ENCODE data around the gene HARS1. TPM values are rescaled to one million over a fixed set of nuclear protein-coding genes. Genes with fewer than 3 reads are reported as not detected.
"Not testable (repeated sequence)": the region's sequence is repeated elsewhere in the genome, so short reads cannot be mapped to it uniquely, and the experiment has no call there.

Gene HARS1
- total RNA-seq, 5 donors from 2014 or later (not counting 1 experiment from before 2014, with no cell fraction given), result 55.8 to 71.1 (median 70.0) TPM

GRCh38 chr5:140673187-140673976 lies 17.8 kb downstream of the HARS1 start, which contains the start of gene DND1:
DND1 (minus strand) TSS chr5:140673576; CDS start chr5:140673542, 34 bp downstream.
- Histone ChIP-seq H3K9me3 (no peaks in the 10 kb centered on the region), H3K4me1 (ENCODE audit: control insufficient read depth in 1 of 2, extremely low read depth in 1 of 2, insufficient read depth in 2 of 2, low read length in 2 of 2) (no peaks in the 10 kb centered on the region), H3K36me3 (ENCODE audit: control insufficient read depth in 2 of 2, extremely low read depth in 1 of 2, insufficient read depth in 1 of 2, low read length in 1 of 2) (peaks cover 14 to 86% of the 10 kb centered on the region in 2 donors), H3K4me3 (ENCODE audit: control insufficient read depth in 1 of 2, extremely low read depth in 1 of 2, low read length in 1 of 2) (no peak within 1 kb of the TSS), H3K27ac (ENCODE audit: low read length) (no peak within 1 kb of the TSS), H3K27me3 (replicated peaks in 1 of 2; ENCODE audit: control insufficient read depth in 2 of 2, extremely low read depth in 1 of 2, insufficient read depth in 2 of 2, low read length in 1 of 2) (no peaks in the 10 kb centered on the region)
- H3K27me3 Mint-ChIP-seq, result no peaks in the 10 kb centered on the region
- H3K4me1 Mint-ChIP-seq, result no peaks in the 10 kb centered on the region
- no peak within 1 kb of the TSS for H3K4me3 Mint-ChIP-seq
- H3K9me3 Mint-ChIP-seq, result no peaks in the 10 kb centered on the region
- POLR2A ChIA-PET, result no interaction called here
- H3K36me3 Mint-ChIP-seq, result peaks cover 62% of the 10 kb centered on the region
- H3K27ac Mint-ChIP-seq, result peak within 1 kb of the TSS in 1 of 2 donors; percentile 0
- WGBS (ENCODE audit: insufficient coverage), result 96% methylated on average over 27 of the region's 45 CpGs
- ATAC-seq (replicated peaks in 1 of 4) (peak in 1 of 4 experiments; percentile 23), DNase-seq (no peak)
- CTCF ChIA-PET, result no interaction called here

DNA sequence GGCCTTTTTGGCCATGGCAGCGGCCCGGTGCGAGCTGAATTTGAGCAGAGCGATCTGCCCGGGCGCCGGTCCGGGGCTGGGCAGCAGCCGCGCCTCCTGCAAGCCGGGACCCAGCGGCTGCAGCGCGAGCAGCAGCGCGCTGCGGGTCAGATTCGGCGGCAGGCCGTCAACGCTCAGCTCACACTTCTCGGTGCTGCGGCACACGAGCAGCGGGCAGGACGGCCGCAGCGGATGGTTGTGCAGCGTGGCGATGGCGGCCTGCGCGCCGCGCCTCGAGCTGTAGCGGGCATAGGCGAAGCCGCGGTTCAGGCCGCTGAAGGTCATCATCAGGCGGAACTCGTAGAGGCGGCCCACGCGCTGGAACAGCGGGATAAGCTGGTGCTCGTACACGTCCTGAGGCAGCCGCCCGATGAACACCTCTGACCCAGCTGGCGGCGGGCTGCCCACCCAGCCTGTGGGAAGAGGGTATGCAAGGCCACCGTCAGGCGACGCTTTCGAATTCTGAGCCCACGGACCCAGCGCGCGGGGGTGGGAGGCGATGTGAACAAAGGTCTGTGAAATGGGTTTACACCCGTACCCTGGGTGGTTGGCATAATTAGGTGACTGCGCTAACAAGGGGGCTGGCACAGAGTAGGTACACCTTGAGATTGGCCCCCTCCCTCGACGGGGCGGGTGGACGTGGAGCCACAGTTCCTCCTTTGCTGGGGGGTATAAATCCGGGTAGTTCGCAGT lies 18.5 kb downstream of the HARS1 start:
- no peak overlapping the region for H3K27ac ChIP-seq (ENCODE audit: low read length)
- ATAC-seq (replicated peaks in 1 of 4), result peak in 1 of 4 experiments; percentile 67
- H3K36me3 Mint-ChIP-seq, result peaks cover 62% of the 10 kb centered on the region
- POLR2A ChIA-PET, result interaction anchor here in 1 of 2 donors (0.8 kb wide), 1 partner anchor 8 kb away, joined by 4 read pairs; no protein-coding TSS in a partner anchor
- H3K4me3 ChIP-seq (ENCODE audit: control insufficient read depth in 1 of 2, extremely low read depth in 1 of 2, low read length in 1 of 2), result no peak overlapping the region
- CTCF ChIA-PET, result no interaction called here
- H3K27me3 ChIP-seq (replicated peaks in 1 of 2; ENCODE audit: control insufficient read depth in 2 of 2, extremely low read depth in 1 of 2, insufficient read depth in 2 of 2, low read length in 1 of 2), result no peaks in the 10 kb centered on the region
- DNase-seq, result peak in 2 of 35 experiments; percentile 14 to 16
- H3K4me3 Mint-ChIP-seq, result no peak overlapping the region
- H3K27ac Mint-ChIP-seq, result no peak overlapping the region
- H3K9me3 ChIP-seq, result no peaks in the 10 kb centered on the region
- WGBS (ENCODE audit: insufficient coverage), result 97% methylated on average over 62 of the region's 70 CpGs
- H3K4me1 ChIP-seq (ENCODE audit: control insufficient read depth in 1 of 2, extremely low read depth in 1 of 2, insufficient read depth in 2 of 2, low read length in 2 of 2), result no peaks in the 10 kb centered on the region
- peaks cover 6 to 7% (median 7%) of the 10 kb centered on the region in 3 donors for H3K4me1 Mint-ChIP-seq
- no peaks in the 10 kb centered on the region for H3K9me3 Mint-ChIP-seq
- peaks cover 14 to 87% of the 10 kb centered on the region in 2 donors for H3K36me3 ChIP-seq (ENCODE audit: control insufficient read depth in 2 of 2, extremely low read depth in 1 of 2, insufficient read depth in 1 of 2, low read length in 1 of 2)
- no peaks in the 10 kb centered on the region for H3K27me3 Mint-ChIP-seq

- no peak for ATAC-seq (replicated peaks in 1 of 4)
- no peak overlapping the region for H3K4me3 ChIP-seq (ENCODE audit: control insufficient read depth in 1 of 2, extremely low read depth in 1 of 2, low read length in 1 of 2)
- Mint-ChIP-seq H3K4me1 (peaks cover 16 to 17% (median 17%) of the 10 kb centered on the region in 3 donors), H3K4me3 (no peak overlapping the region), H3K36me3 (peaks cover 59% of the 10 kb centered on the region), H3K27me3 (no peaks in the 10 kb centered on the region), H3K27ac (no peak overlapping the region), H3K9me3 (no peaks in the 10 kb centered on the region)
- no peaks in the 10 kb centered on the region for H3K27me3 ChIP-seq (replicated peaks in 1 of 2; ENCODE audit: control insufficient read depth in 2 of 2, extremely low read depth in 1 of 2, insufficient read depth in 2 of 2, low read length in 1 of 2)
- peaks cover 0 to 2% of the 10 kb centered on the region in 2 experiments for H3K4me1 ChIP-seq (ENCODE audit: control insufficient read depth in 1 of 2, extremely low read depth in 1 of 2, insufficient read depth in 2 of 2, low read length in 2 of 2)
- H3K9me3 ChIP-seq, result no peaks in the 10 kb centered on the region
- ChIA-PET CTCF (no interaction called here), POLR2A (interaction anchor here in 1 of 2 donors (0.8 kb wide), 1 partner anchor 9 kb away, joined by 4 read pairs; no protein-coding TSS in a partner anchor)
- 92% methylated on average over 2 of the region's 7 CpGs for WGBS (ENCODE audit: insufficient coverage)
- H3K27ac ChIP-seq (ENCODE audit: low read length), result no peak overlapping the region
- peaks cover 14 to 84% of the 10 kb centered on the region in 2 donors for H3K36me3 ChIP-seq (ENCODE audit: control insufficient read depth in 2 of 2, extremely low read depth in 1 of 2, insufficient read depth in 1 of 2, low read length in 1 of 2)
- DNase-seq, result no peak
These were observed 19.6 kb downstream of the HARS1 start for GRCh38 chr5:140671472-140672125.

DNA sequence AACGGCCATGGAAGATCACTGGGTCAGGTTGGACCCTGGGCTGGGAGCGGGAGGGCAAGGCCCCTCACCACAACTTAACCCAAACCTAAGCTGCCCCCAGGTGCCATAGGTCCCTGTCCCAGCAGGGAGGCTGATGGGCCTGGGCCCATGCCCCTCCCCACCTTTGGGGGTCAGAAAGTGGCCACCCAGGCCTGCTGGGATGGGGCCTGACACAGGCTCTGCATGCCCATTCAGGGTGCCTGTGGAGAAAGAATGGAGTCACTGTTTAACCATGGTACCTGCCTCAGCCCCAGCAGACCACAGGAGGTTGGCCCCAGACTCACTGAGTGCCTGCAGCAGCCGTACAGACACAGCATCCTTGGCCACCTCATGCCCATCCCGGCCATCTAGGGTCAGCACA lies 20.1 kb downstream of the HARS1 start:
- peaks cover 54% of the 10 kb centered on the region for H3K36me3 Mint-ChIP-seq
- ATAC-seq (replicated peaks in 1 of 4); H3K4me3 ChIP-seq (ENCODE audit: control insufficient read depth in 1 of 2, extremely low read depth in 1 of 2, low read length in 1 of 2); H3K9me3 ChIP-seq; DNase-seq; CTCF ChIA-PET; H3K27me3 Mint-ChIP-seq; H3K27ac ChIP-seq (ENCODE audit: low read length); H3K27ac Mint-ChIP-seq; H3K4me3 Mint-ChIP-seq; H3K9me3 Mint-ChIP-seq; H3K4me1 ChIP-seq (ENCODE audit: control insufficient read depth in 1 of 2, extremely low read depth in 1 of 2, insufficient read depth in 2 of 2, low read length in 2 of 2); H3K27me3 ChIP-seq (replicated peaks in 1 of 2; ENCODE audit: control insufficient read depth in 2 of 2, extremely low read depth in 1 of 2, insufficient read depth in 2 of 2, low read length in 1 of 2): not testable (repeated sequence)
- POLR2A ChIA-PET, result interaction anchor here in 1 of 2 donors (0.5 kb wide), 1 partner anchor 8 kb away, joined by 3 read pairs; no protein-coding TSS in a partner anchor
- peaks cover 21 to 22% (median 21%) of the 10 kb centered on the region in 3 donors for H3K4me1 Mint-ChIP-seq
- WGBS (ENCODE audit: insufficient coverage), result no CpG with 5 or more reads among the region's 4 CpGs
- peaks cover 14 to 78% of the 10 kb centered on the region in 2 donors for H3K36me3 ChIP-seq (ENCODE audit: control insufficient read depth in 2 of 2, extremely low read depth in 1 of 2, insufficient read depth in 1 of 2, low read length in 1 of 2)

- Histone ChIP-seq H3K27me3 (replicated peaks in 1 of 2; ENCODE audit: control insufficient read depth in 2 of 2, extremely low read depth in 1 of 2, insufficient read depth in 2 of 2, low read length in 1 of 2) (no peaks in the 10 kb centered on the region), H3K9me3 (no peaks in the 10 kb centered on the region), H3K4me1 (ENCODE audit: control insufficient read depth in 1 of 2, extremely low read depth in 1 of 2, insufficient read depth in 2 of 2, low read length in 2 of 2) (peaks cover 6 to 24% of the 10 kb centered on the region in 2 experiments), H3K4me3 (ENCODE audit: control insufficient read depth in 1 of 2, extremely low read depth in 1 of 2, low read length in 1 of 2) (peak within 1 kb of the TSS; percentile 96 to 97), H3K36me3 (ENCODE audit: control insufficient read depth in 2 of 2, extremely low read depth in 1 of 2, insufficient read depth in 1 of 2, low read length in 1 of 2) (peaks cover 19 to 64% of the 10 kb centered on the region in 2 donors), H3K27ac (ENCODE audit: low read length) (peak within 1 kb of the TSS; percentile 97)
- peaks cover 33 to 35% (median 33%) of the 10 kb centered on the region in 3 donors for H3K4me1 Mint-ChIP-seq
- H3K4me3 Mint-ChIP-seq, result peak within 1 kb of the TSS; percentile 97 to 100 (median 98)
- H3K9me3 Mint-ChIP-seq, result no peaks in the 10 kb centered on the region
- ATAC-seq (replicated peaks in 1 of 4) (peak; percentile 94 to 97 (median 94)), DNase-seq (peak; percentile 88 to 99 (median 96))
- peaks cover 59% of the 10 kb centered on the region for H3K36me3 Mint-ChIP-seq
- H3K27me3 Mint-ChIP-seq, result no peaks in the 10 kb centered on the region
- ChIA-PET POLR2A (interaction anchor here (0.6 to 1.5 kb wide), 4 partner anchors 10 to 40 kb away, joined by 3 to 16 read pairs (median 4); partner anchors contain the start of genes IK (in 1 of the 2), NDUFA2 (in 1 of the 2) and ZMAT2 (in 1 of the 2)), CTCF (interaction anchor here in 1 of 2 donors (1.2 kb wide), 1 partner anchor 17 kb away, joined by 6 read pairs; the partner anchor contains the start of genes IK and NDUFA2)
- peak within 1 kb of the TSS; percentile 98 for H3K27ac Mint-ChIP-seq
- 0% methylated on average over 48 of the region's 54 CpGs for WGBS (ENCODE audit: insufficient coverage)
These were observed 26.6 kb downstream of the HARS1 start, which contains the start of gene WDR55 for GRCh38 chr5:140664359-140665119. WDR55 (plus strand) TSS chr5:140664904; CDS start chr5:140664913, 9 bp downstream.
